COLO668 (cell line): Measurements from ENCODE around the gene USP15.

Source experiments
- DNase-seq: peaks from one replicate; lab custom pipeline; 2025; ENCODE audit not compliant: unreplicated experiment; lab: John Stamatoyannopoulos, UW

USP15 gene

DNA sequence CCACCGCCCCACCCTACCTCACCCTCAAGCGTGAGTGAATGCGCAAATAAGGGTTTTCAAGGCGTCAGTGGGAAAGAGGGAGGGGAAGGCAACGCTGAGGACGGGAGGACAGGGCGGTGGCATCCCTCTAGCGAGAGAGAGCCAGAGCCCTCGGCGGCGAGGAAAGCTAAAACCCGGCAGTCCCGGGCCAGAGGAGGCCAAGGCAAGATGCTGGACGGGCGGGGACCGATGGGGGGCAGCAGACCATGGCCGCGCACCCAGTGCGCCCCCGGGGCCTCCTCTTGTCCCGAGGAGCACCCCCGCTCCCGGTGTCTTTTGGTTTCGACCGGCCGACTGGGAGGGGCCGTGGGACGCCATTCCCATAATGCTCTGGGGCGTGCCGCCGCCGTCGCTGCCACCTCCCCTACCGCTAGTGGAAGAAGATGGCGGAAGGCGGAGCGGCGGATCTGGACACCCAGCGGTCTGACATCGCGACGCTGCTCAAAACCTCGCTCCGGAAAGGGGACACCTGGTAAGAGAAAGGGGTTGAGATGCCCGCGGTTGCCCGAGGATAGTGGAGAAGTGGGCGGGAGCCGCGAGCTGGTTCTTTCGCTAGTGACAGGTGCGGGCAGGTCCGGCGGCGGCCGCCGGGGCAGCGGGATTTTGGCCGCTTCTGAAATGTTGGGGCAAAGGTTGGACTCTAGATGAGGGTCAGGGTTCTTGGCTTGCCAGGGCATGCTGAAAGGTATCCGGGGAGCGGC, at the start of gene USP15:
USP15 (plus strand) TSS at position 412 of the 740 bp plus-strand sequence; CDS start at position 423, 11 bp downstream.
- DNase-seq: peak; percentile 98

DNA sequence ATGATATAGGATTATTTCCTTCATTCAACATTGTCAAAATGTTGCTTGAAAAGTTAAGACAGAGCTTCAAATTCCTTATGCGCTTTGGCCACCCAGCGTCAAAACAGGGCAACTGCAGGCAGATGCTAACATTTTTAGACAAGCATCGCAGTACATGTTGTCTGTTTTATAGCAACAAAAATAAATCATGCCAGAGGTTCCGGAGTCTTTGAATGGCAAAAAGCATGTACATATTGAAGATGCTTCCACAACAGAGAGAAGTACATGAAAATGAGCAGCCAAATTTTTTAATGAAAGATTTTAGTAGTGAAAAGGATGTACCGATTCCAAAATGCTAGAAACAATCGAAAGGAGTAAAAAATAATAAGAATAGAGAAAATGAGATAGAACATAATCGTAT, 49.8 kb upstream of the USP15 start:
- DNase-seq: peak; percentile 31

DNA sequence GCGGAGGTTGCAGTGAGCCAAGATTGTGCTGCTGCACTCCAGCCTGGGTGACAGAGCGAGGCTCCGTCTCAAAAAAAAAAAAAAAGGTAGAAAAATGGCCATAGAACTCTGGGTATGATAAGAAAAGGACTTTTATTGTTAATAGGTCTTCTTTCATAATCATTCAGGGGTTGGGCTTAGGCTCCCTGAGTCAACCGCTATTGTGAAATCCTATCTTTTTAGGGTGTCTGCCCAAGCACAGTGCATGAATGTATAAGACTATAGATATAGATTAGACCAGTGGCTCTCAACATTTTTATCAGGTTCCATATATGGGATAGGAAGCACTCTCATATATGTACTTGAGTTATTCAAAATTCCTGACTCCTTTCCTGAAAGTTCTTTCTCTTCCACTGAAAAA, 48.7 kb upstream of the USP15 start:
- no peak for DNase-seq

DNA sequence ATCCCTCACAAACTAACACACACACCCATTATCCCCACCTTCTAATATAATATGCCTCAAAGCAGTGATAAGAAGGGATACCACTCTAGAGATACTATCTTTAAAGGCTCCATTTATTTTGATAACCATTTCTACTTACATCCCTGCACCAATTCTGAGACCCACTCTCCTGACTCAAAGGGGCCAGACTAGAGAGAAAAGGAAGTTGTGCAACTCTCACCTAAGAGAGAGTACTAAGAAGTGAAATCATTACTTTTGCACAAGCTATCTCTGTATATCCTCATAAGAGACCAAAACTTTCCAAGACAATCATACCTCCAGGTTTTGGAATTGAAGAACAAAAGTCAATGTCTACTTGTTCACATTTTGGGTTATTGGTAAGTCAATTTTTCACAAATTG, 45.4 kb upstream of the USP15 start:
- DNase-seq: no peak

DNA sequence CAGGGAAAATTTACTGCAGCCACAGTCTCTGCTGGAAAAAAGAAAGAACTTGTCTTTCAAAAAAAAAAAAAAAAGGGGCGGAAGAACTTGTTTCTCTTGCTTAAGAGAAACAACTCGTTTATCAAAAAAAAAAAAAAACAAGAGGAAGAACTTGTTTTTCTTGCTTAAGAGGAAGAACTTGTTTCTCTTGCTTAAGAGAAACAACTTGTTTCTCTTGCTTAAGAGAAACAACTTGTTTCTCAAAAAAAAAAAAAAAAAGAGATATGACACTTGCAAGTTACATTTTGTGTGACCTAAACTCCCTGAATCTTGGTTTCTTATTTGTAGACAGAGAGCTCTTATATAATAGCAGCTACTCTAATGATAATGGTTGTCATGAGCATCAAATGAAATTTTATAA, 44.7 kb upstream of the USP15 start:
- no peak for DNase-seq

DNA sequence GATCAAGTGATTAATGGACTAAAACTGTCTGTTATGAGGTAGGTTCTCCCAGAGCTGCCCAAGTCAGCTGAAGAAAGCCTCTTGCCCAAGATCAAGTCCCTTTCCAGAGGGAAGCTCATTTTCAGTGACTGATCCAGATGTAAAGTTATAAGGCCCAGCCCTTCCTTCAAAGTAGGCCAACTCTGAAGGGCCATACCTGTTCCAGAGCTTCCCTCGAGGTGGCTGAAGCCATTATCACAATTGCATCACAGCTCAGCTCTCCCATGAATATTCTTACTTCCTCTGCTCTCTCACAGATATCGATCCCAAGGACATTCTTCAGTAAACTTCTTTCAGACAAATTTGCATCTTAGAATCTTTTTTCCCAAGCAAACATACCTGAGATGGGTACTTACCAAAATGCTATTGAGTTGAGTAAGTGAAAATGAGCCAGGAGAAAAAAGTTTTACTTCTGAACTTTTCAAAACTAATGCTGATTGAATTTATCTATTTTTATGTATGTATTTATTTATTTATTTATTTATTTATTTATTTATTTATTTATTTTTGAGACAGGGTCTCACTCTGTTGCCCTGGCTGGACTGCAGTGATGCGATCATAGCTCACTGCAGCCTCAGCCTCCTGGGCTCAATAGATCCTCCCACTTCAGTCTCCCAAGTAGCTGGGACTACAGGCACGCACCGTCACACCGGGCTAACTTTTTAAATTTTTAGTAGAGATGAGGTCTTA, 42.6 kb upstream of the USP15 start:
- no peak for DNase-seq

DNA sequence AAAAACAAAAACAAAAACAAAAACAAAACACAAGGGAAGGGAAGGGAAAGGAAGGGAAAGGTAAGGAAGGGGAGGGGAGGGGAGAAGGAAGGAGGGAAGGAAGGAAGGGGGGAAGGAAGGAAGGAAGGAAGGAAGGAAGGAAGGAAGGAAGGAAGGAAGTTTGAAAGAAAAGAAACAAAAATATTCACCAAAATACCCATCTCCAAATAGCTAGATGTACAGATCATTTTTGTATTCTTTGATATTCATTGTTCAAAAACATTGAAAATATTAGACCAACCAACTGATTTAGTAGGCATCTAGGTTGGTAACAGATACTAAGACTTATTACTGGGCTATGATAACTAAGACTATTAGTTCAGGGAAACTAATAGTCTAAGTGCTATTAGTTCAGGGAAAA, 39.1 kb upstream of the USP15 start:
- no peak for DNase-seq

DNA sequence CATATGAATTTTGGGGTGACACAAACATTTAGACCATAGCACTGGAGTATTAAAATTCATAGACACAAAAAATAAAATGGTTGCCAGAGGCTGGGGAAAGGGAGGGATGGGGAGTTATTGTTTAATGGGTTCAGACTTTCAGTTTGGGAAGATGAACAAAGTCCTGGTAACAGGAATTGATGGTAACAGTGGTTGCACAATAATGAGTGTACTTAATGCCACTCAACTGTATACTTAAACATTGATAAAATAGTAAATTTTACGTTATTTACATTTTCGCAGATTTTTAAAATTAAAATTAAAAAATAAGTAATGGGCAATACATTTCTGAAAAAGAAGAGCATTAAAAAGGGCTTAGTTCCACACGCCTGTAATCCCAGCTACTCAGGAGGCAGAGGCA, 35.6 kb upstream of the USP15 start:
- no peak for DNase-seq

DNA sequence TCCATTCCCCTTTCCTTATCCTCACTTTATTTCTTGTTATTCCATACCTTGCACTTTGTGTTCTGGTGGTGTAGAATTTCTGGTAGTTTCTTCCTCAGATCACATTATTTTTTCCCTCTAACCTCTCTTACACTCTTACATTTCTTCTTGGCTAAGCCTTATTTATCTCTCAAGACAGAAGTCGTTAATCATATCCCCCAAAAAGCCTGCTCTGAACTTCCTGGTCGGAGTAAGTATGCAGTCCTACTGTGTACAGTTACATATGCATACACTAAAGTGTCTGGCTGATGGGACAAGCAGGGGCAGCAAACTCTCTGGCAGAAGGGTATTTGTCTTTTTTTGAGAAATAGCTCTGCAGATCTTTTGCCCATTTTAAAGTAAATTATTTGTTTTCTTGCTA, 33.1 kb upstream of the USP15 start:
- no peak for DNase-seq

DNA sequence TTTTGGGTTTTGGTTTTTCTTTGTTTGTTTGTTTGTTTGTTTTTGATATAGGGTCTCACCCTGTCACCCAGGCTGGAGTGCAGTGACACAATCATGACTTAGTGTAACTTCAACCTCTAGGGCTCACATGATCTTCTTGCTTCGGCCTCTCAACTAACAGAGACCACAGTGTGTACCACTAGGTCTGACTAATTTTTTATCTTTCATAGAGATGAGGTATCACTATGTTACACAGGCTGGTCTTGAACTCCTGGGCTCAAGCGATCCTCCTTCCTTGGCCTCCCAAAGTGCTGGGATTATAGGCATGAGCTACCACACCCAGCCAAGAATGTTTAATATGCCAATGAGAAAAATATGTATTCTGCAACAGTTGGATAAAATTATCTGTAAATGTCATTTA, 29.6 kb upstream of the USP15 start:
- DNase-seq: no peak

DNA sequence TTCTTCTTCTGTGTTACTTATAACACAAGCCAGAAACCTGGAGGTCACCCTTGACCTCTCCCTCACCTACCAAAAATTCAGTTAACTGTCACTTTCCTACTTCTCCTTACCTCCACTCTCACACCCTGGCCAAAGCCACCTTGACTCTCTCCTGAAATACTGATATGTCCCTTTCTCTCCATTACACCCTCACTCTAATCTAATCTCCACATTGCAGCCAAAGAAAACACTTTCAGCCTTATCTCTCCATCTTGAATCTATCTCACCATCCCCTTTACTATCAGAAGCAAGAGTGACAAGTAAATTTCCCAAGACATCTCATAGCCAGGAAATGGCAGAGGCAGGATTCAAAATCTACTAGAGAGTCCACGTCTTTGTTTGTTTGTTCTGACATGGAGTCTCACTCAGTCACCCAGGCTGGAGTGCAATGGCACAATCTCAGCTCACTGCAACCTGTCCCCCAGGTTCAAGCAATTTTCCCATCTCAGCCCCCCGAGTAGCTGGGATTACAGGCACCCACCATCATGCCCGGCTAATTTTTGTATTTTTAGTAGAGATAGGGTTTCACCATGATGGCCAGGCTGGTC, 28.0 kb upstream of the USP15 start:
- no peak for DNase-seq

DNA sequence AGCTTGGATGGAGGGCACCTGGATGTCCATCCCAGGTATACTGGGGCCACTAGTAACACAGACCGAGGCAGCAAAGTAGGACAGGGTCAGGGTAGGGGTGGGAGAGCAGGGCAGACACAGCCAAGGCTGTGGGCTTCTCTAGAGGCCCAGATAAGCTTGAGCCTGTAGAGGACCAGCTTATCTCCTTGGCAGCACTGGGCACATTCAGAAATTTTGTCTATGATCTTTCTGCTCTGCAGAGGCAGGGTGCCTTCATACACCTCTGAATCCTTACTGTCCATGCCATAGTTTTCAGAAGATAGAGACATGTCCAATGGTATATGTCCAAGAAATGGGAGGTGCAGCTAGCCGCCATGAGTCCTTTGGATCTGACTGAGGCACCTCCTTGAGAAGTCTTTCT, 26.4 kb upstream of the USP15 start:
- DNase-seq: no peak

DNA sequence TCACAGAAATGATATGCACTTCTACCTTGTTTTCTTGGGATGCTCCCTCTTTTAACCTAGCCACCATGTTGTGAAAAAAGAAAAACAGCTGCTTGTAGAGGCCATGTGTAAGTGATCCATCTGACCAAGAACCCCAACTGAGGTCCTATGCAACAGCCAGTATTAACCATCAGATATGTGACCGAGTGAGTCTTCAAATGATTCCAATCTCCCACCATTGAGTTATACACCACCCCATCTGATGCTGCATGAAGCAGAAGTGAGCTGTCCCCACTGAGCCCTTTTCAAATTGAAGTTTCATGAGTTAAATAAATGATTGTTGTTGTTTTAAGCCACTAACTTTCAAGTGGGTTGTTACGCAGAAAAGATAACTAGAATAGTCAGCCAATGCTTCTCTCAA, 20.6 kb upstream of the USP15 start:
- no peak for DNase-seq

DNA sequence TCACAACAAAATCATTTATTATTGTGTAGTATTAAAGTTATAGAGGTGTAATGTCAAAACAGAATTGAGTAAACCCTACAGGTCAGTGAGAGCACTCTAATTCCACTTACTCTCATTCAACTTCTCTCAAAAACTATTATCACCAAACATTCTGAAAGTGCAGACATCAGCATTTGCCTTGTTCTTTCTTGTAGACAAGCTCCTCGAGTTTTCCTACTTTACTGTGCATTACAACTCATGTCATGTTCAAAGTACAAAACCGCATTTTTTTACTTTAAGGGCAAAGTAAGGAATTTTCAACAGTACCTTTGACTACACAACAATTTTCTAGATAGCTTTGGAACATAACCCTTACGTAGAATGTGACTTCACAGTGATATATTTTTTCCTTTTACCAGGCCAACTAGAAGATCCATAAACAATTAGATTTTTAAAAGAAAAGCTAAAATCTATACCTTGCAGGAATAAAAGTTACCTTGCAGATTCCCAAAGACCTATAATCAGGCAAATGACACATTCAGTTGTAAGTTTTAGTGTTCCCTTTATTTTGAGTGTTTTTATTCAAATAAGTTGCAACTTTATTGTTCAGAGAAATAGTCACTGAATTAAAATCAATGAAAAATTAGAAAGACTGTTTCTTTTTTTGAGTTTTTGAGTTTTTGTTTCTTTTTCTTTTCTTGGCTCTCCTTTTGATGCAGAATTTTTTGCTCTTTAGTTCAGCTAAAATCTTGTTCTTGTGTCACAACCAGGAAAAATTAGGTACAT, 12.7 kb upstream of the USP15 start:
- DNase-seq: no peak

DNA sequence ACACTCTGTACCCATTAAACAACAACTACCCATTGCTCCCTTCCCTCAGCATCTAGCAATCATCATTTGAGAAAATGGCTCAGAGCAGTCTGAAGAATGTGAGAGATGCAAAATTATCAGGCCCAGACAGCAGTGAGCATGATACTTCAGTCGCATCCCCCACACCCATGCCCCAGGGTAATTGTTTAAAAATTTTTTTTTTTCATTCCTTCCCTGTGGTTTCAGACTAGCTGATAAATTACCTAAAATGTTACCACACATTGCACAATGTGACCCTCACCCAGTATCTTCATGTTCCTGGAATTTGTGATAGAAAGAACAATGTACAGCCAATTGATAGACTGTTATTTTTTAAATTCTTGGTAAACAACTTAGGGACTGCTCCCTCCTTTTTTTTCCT, 11.3 kb upstream of the USP15 start:
- no peak for DNase-seq

DNA sequence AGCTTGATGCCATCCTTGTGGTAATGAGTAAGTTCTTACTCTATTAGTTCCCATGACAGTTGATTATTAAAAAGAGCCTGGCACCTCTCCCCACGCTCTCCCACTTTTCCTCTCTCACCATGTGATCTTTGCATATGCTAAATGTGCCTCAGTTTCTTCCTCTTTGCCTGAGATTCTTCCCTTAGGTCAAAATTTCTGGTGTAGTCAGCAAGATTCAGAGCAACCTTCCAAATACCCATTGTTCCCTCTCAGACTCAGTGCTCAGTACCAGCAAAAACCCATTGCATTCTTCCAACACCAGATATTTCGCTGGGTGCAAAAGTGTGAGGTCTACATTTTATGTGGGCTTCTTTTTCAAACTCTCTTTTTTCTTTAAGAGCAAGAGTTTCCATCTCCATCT, 10.8 kb upstream of the USP15 start:
- DNase-seq: no peak

DNA sequence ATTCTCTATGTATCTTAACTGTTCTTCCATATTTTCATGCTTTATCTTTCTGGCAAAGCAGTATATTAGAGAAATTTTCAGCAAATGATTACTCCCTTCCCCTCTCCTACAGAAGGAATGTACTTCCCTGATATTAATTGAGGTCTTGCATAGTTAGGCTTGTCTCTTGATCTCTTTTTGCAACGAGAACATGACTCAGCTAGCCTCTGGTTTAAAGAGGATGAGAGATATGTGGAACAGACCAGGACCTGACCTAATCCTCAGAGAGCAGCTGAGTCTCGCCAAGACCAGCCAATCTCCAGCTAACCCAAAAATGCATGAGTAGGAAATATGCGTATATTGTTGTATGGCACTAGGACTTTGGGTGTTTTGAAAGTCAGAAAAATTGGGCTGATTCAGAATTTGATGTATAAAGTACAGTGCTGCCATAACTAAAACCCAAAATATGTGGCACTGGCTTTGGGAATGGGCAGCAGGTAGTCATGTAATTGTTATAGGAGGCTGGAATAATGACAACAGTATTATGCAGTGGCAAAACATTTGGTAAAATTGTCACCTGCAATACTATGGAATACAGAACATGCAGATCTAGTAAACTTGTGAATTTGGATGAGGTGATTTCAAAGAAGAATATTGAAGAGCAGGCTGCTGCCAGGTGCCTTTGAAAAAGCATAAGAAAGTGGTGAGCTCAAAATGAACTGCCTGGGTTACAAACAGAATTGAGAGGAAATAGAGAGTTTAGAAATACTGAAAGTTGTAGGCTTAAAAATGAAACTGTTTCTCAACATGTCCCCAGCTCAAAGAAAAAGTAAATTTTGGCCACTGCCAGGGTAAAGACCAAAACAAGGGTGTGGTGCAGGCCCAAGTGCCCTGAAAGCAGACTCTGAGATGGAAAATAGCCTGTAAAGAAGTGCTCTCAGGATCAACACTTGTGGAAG, 9.3 kb upstream of the USP15 start:
- DNase-seq: no peak

DNA sequence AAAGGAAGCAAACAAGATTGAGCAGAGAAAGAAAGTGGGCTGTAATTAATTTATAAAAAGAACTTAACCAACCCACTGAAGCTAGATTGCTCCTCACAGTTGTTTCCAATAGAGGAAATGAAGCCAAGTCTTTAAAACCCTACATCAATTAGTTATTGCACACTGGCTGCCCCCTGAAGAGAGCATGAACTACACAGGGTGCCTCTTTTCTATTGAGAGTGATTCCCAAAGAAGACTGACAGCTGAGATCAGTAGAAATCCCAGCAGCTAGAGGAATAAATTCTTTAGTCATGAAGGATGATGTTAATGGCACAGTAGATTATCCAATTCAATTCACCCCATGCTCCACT, 8.6 kb upstream of the USP15 start:
- DNase-seq: no peak

DNA sequence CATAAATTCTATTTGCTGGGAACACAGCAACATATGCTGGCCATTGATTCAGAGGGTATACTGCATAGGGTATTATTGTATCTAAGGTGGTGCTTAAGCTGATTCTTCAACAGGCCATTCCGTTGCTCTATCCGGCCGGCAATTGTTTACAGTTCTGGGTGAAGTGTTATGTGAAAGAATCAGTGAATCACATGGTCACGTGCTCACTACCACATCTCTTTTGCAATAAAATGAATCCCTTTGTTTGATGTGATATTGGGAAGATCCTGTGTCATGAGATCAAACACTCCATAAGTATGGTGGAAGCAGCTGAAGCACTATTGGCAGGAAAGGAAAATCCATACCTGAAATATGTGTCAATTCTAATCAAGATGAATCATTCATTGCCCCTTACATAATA, 7.6 kb upstream of the USP15 start:
- peak; percentile 16 for DNase-seq

DNA sequence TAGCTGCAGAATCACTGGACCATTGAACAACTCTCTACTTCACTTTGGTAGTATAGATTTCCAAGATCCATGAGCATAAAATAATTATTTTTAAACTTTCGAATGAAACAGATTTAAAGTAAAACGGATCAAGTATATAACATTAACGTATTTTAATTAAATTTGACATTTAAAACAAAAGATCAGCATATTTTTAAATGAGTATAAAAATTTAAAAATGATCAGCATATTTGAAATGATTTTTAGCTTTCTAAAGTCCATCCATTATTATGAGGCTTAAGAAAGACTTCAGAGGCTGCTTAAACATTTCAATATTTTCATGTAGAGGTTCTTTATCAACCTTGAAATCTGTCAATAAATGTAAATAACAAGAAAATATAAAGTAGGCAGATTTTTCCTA, 5.2 kb upstream of the USP15 start:
- DNase-seq: no peak
